K562 (cell line): ENCODE data around the gene TSEN54. TPM values are rescaled to one million over a fixed set of nuclear protein-coding genes. Genes with fewer than 3 reads are reported as not detected.

Experiments used
- ARNT ChIP-seq, 2 experiments: fragments of 450-650 bp; IDR thresholded peaks; 2 replicates each; pipeline ENCODE4 v1.6.1; 2016; ENCODE audit warnings: mild to moderate bottlenecking in 1 of 2
- CHD1 ChIP-seq: fragments of 200-600 bp; sonication (generic); IDR thresholded peaks from one replicate; pipeline ENCODE4 v1.6.1; 2012; ENCODE audit warnings: mild to moderate bottlenecking, moderate library complexity, low read length, inconsistent platforms
- ESRRB ChIP-seq: fragments of 250-450 bp; sonication (Bioruptor Pico); IDR thresholded peaks from 2 replicates; pipeline ENCODE4 v1.5.0; 2020; ENCODE audit warnings: mild to moderate bottlenecking, moderate library complexity, borderline replicate concordance
- RBM15 ChIP-seq: fragments of 200-400 bp; formaldehyde crosslinking; IDR thresholded peaks from 2 replicates; pipeline ENCODE4 v1.6.1; 2018; ENCODE audit warnings: mild to moderate bottlenecking, low read length, moderate library complexity; ENCODE audit not compliant: insufficient read depth
- SNRNP70 ChIP-seq: fragments of 200-400 bp; formaldehyde crosslinking; optimal IDR thresholded peaks from 2 replicates; pipeline ENCODE3; 2017; ENCODE audit warnings: low read depth, low read length
- SUPT5H ChIP-seq: fragments of 450-650 bp; IDR thresholded peaks from 2 replicates; pipeline ENCODE4 v1.6.1; 2016
- ZFX ChIP-seq: sonication (generic); formaldehyde crosslinking; IDR thresholded peaks from 2 replicates; pipeline ENCODE4 v1.8.0; 2022; ENCODE audit warnings: mild to moderate bottlenecking, missing genetic modification reagents, moderate library complexity
- ZNF217 ChIP-seq: sonication (generic); formaldehyde crosslinking; IDR thresholded peaks from 2 replicates; pipeline ENCODE4 v1.8.0; 2022; ENCODE audit warnings: mild to moderate bottlenecking, missing genetic modification reagents
- ZNF561 ChIP-seq: fragments of 450-650 bp; formaldehyde crosslinking; conservative IDR thresholded peaks from 2 replicates; pipeline ENCODE4 v1.4.0; 2020; ENCODE audit warnings: mild to moderate bottlenecking, moderate library complexity
- polyA plus RNA-seq, 8 experiments: library from polyadenylated mRNA; depleted of rRNA in 4 of 8; stranded (reverse) in 5 of 8; unstranded in 3 of 8; fragments of >200 nt; fragmentation: Nextera tagmentation in 2 of 8; fragmentation: Illumina TruSeq in 1 of 8; extraction: Ambion mirVana in 2 of 8; extraction: Trizol in 1 of 8; gene quantifications; 2 replicates each; pipeline versions ENCODE4 v1.2.1 to v1.2.3, GENCODE V29; 2011 to 2014; ENCODE audit warnings: inconsistent platforms in 1 of 8, missing spikeins in 1 of 8
- total RNA-seq, 7 experiments: library from RNA; depleted of rRNA in 6 of 7; stranded (reverse); fragments of >200 nt in 6 of 7; fragmentation: Illumina TruSeq in 2 of 7; extraction: Trizol in 2 of 7; gene quantifications; 2 replicates each; pipeline versions ENCODE4 v1.2.1 to v1.2.3, GENCODE V29; 2011 to 2021; ENCODE audit warnings: low replicate concordance in 1 of 7
- TF ChIP-seq, protein P1 (sequence below), 2 experiments: fragments of 450-650 bp in 1 of 2; sonication (generic) in 1 of 2; formaldehyde crosslinking in 1 of 2; IDR thresholded peaks; 2 replicates each; pipeline versions ENCODE4 v1.7.1 to v1.9.0; 2016 to 2022; ENCODE audit warnings: inconsistent platforms in 1 of 2, mild to moderate bottlenecking in 1 of 2, missing genetic modification reagents in 1 of 2
- TF ChIP-seq, protein P2 (sequence below): sonication (generic); formaldehyde crosslinking; IDR thresholded peaks from 2 replicates; pipeline ENCODE4 v1.8.0; 2022; ENCODE audit warnings: mild to moderate bottlenecking, missing genetic modification reagents
- TF ChIP-seq, protein P3 (sequence below): sonication (generic); formaldehyde crosslinking; IDR thresholded peaks from 2 replicates; pipeline ENCODE4 v1.8.1; 2023; ENCODE audit warnings: mild to moderate bottlenecking, missing genetic modification reagents
- TF ChIP-seq, protein P4 (sequence below): sonication (generic); formaldehyde crosslinking; IDR thresholded peaks from 2 replicates; pipeline ENCODE4 v1.4.0; 2020; ENCODE audit warnings: mild to moderate bottlenecking, missing genetic modification reagents

The TSEN54 gene
- total and polyA plus RNA-seq, 9 of the 15 experiments (the other 6 are each of a cell fraction or from before 2014, with no cell fraction given) = 5.9 to 64.3 (median 48.9) TPM

DNA sequence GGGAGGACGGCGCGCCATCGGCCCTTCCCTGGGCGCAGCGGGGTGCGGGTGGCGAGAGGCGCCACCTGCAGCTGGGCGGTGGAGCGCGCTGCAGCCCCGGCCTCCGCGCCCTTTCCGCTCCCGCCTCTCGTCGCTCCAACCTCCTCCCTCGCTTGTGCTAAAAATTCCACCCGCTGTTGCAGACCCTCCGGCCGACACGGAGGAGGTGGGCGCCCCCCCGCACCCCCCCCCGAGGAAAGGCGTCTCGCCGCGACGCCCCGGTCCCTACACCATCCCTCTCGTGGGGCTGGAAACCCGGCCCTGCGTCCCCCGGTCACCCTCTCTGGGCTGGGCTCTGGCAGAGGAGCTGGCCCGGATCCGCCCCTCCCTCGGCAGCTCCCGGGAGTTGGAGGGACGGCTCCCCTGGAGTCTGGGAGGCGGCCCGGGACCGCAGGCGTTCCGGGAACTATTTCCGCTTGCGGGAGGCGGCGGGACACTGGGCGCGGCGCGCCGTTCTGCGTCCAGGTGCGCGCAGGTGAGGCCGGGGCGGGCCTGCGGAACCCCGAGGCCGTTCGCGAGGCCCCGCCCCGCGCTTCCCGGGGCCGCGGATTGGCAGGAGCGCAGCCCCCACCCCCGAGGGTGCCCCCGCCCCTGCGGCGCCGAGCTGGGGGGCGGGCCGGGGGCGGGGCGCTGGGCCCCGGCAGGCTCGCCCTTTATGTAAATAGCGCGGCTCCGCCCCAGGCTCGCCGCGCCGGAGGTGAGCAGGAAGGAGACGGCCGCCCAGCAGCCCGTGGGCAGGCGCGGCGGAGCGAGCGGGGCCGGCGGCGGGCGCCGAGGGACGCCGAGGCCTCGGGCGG, 8.9 kb downstream of the TSEN54 start, which contains the start of gene LLGL2 (continued):
- TF ChIP-seq, protein P1, sequence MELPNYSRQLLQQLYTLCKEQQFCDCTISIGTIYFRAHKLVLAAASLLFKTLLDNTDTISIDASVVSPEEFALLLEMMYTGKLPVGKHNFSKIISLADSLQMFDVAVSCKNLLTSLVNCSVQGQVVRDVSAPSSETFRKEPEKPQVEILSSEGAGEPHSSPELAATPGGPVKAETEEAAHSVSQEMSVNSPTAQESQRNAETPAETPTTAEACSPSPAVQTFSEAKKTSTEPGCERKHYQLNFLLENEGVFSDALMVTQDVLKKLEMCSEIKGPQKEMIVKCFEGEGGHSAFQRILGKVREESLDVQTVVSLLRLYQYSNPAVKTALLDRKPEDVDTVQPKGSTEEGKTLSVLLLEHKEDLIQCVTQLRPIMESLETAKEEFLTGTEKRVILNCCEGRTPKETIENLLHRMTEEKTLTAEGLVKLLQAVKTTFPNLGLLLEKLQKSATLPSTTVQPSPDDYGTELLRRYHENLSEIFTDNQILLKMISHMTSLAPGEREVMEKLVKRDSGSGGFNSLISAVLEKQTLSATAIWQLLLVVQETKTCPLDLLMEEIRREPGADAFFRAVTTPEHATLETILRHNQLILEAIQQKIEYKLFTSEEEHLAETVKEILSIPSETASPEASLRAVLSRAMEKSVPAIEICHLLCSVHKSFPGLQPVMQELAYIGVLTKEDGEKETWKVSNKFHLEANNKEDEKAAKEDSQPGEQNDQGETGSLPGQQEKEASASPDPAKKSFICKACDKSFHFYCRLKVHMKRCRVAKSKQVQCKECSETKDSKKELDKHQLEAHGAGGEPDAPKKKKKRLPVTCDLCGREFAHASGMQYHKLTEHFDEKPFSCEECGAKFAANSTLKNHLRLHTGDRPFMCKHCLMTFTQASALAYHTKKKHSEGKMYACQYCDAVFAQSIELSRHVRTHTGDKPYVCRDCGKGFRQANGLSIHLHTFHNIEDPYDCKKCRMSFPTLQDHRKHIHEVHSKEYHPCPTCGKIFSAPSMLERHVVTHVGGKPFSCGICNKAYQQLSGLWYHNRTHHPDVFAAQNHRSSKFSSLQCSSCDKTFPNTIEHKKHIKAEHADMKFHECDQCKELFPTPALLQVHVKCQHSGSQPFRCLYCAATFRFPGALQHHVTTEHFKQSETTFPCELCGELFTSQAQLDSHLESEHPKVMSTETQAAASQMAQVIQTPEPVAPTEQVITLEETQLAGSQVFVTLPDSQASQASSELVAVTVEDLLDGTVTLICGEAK (IDR thresholded peaks at IDR 0.05) = 0 out of 2 replicates have a peak, but pooled peaks have one; percentile 25
- TF ChIP-seq, protein P1 (CRISPR knock-in tag; IDR thresholded peaks at IDR 0.05) = no peak
- TF ChIP-seq ZFX (CRISPR knock-in tag) = peak; percentile 20; the same call in 1 of the 2 replicates
- TF ChIP-seq ZNF217 = no peak
- TF ChIP-seq RBM15 = no peak
- no peak for TF ChIP-seq SNRNP70
- TF ChIP-seq, protein P2, sequence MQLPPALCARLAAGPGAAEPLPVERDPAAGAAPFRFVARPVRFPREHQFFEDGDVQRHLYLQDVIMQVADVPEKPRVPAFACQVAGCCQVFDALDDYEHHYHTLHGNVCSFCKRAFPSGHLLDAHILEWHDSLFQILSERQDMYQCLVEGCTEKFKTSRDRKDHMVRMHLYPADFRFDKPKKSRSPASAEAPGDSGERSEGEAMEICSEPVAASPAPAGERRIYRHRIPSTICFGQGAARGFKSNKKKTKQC (CRISPR knock-in tag) = no peak
- no peak for TF ChIP-seq ARNT (IDR thresholded peaks at IDR 0.05)
- no peak for TF ChIP-seq ESRRB (CRISPR knock-in tag)
- TF ChIP-seq, protein P3, sequence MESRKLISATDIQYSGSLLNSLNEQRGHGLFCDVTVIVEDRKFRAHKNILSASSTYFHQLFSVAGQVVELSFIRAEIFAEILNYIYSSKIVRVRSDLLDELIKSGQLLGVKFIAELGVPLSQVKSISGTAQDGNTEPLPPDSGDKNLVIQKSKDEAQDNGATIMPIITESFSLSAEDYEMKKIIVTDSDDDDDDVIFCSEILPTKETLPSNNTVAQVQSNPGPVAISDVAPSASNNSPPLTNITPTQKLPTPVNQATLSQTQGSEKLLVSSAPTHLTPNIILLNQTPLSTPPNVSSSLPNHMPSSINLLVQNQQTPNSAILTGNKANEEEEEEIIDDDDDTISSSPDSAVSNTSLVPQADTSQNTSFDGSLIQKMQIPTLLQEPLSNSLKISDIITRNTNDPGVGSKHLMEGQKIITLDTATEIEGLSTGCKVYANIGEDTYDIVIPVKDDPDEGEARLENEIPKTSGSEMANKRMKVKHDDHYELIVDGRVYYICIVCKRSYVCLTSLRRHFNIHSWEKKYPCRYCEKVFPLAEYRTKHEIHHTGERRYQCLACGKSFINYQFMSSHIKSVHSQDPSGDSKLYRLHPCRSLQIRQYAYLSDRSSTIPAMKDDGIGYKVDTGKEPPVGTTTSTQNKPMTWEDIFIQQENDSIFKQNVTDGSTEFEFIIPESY (CRISPR knock-in tag) = peak; percentile 96
- TF ChIP-seq SUPT5H = 0 out of 2 replicates have a peak, but pooled peaks have one; percentile 44
- TF ChIP-seq ZNF561 (CRISPR knock-in tag) = no peak
- no peak for TF ChIP-seq CHD1
- TF ChIP-seq, protein P4, sequence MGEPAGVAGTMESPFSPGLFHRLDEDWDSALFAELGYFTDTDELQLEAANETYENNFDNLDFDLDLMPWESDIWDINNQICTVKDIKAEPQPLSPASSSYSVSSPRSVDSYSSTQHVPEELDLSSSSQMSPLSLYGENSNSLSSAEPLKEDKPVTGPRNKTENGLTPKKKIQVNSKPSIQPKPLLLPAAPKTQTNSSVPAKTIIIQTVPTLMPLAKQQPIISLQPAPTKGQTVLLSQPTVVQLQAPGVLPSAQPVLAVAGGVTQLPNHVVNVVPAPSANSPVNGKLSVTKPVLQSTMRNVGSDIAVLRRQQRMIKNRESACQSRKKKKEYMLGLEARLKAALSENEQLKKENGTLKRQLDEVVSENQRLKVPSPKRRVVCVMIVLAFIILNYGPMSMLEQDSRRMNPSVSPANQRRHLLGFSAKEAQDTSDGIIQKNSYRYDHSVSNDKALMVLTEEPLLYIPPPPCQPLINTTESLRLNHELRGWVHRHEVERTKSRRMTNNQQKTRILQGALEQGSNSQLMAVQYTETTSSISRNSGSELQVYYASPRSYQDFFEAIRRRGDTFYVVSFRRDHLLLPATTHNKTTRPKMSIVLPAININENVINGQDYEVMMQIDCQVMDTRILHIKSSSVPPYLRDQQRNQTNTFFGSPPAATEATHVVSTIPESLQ (CRISPR knock-in tag) = no peak
